ENCODE results near the gene RALGDS. TPM values are rescaled to one million over a fixed set of nuclear protein-coding genes. Genes with fewer than 3 reads are reported as not detected.

The RALGDS gene
- total and polyA plus RNA-seq, 9 of the 15 experiments (the other 6 are each of a cell fraction or from before 2014, with no cell fraction given), result 0.75 to 43.3 (median 27.1) TPM

- no peak overlapping the region for H3K4me2 ChIP-seq (ENCODE audit: insufficient read depth, low read length)
- BruUV-seq (replicated peaks), result no TSS peak
- FAIRE-seq (no peak), ATAC-seq (no peak), DNase-seq (ENCODE audit: extremely low read depth in 1 of 4, low spot score in 3 of 4) (no peak)
- peaks cover 2% of the 10 kb centered on the region; the same call in 1 of the 2 replicates for H3K9me3 ChIP-seq (replicated peaks; ENCODE audit: control insufficient read depth, insufficient read depth, low read depth, low read length)
- peaks cover 95% of the 10 kb centered on the region; the same call in 2 of the 3 replicates for H3K36me3 ChIP-seq (ENCODE audit: control insufficient read depth, insufficient read depth, low read length)
- 89% methylated on average over 9 of the region's 12 CpGs for WGBS (ENCODE audit: insufficient coverage, low coverage, missing lambda C conversion rate)
- peaks cover 8% of the 10 kb centered on the region; the same call in 1 of the 2 replicates for H4K20me1 ChIP-seq (replicated peaks; ENCODE audit: control insufficient read depth, insufficient read depth, low read length)
- H3K79me2 ChIP-seq (ENCODE audit: control insufficient read depth, insufficient read depth, low read length), result no peaks in the 10 kb centered on the region
- no peak overlapping the region for H3K27ac ChIP-seq (ENCODE audit: extremely low read depth, low read depth, low read length)
- peaks cover 0 to 12% of the 10 kb centered on the region in 2 experiments; a peak in 2 of 5 replicates for H3K4me1 ChIP-seq (replicated peaks in 1 of 2; ENCODE audit: control insufficient read depth in 2 of 2, insufficient read depth in 2 of 2, low read length in 2 of 2)
- no peaks in the 10 kb centered on the region for H3K27me3 ChIP-seq (ENCODE audit: control insufficient read depth in 2 of 2, insufficient read depth in 2 of 2, low read length in 2 of 2)
- intact Hi-C loops (cut with micrococcal nuclease), result loop anchor here (1.0 to 2.0 kb wide), 2 partner anchors 40 to 77 kb away; no protein-coding TSS in a partner anchor
- CTCF ChIA-PET (ENCODE audit: low intra/inter-chr PET ratio), result interaction anchor here (3.0 to 3.7 kb wide), 2 partner anchors 40 to 43 kb away, joined by 26 read pairs; no protein-coding TSS in a partner anchor
- no peak overlapping the region for H3K9ac ChIP-seq (ENCODE audit: insufficient read depth in 1 of 2, low read depth in 2 of 2, low read length in 2 of 2)
- H2AFZ ChIP-seq (ENCODE audit: low read depth, low read length), result no peak overlapping the region
- H3K4me3 ChIP-seq, result no peak overlapping the region
- POLR2A ChIA-PET, result interaction anchor here (0.5 to 1.3 kb wide), 4 partner anchors 11 to 44 kb away, joined by 3 read pairs; no protein-coding TSS in a partner anchor
- peaks cover 3% of the 10 kb centered on the region for H3K9me1 ChIP-seq (ENCODE audit: control insufficient read depth, insufficient read depth, low read length)
- in situ Hi-C loops (cut with MboI), result no loop called here
- no peak for TF ChIP-seq NONO (IDR thresholded peaks at IDR 0.05; ENCODE audit: low read depth in 2 of 2, low read length in 1 of 2)
- no peak for TF ChIP-seq ZNF134 (CRISPR knock-in tag; conservative IDR thresholded peaks at IDR 0.05)
- no peak for TF ChIP-seq ZSCAN29 (IDR thresholded peaks at IDR 0.05)
- no peak for TF ChIP-seq U2AF1 (optimal IDR thresholded peaks at IDR 0.05; ENCODE audit: low read depth, low read length)
These were observed 17.0 kb downstream of the RALGDS start for GRCh38 chr9:133103987-133104505.
